NCI-H2081 treated with DMSO at 0.1 percent for 48 hours (cell line): ENCODE data around the gene ADAMTS10.
"Not testable (repeated sequence)": the region's sequence is repeated elsewhere in the genome, so short reads cannot be mapped to it uniquely, and the experiment has no call there.

Source experiments
- DNase-seq: peaks from one replicate; lab custom pipeline; 2025; lab: John Stamatoyannopoulos, UW

The ADAMTS10 gene

DNA sequence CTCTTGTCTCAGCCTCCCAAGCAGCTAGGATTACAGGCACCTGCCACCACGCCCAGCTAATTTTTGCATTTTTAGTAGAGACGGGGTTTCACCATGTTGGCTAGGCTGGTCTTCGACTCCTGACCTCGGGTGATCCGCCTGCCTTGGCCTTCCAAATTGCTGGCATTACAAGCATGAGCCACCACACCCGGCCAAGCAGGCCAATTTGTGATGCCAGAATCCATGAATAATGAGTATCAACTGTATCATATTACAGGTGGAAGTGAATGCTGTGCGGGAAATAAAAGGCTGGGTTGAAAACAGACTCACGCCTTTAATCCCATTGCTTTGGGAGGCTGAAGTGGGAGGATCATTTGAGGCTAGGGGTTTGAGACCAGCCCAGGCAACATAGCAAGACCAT lies 16.3 kb upstream of the ADAMTS10 start:
- DNase-seq, result no peak

DNA sequence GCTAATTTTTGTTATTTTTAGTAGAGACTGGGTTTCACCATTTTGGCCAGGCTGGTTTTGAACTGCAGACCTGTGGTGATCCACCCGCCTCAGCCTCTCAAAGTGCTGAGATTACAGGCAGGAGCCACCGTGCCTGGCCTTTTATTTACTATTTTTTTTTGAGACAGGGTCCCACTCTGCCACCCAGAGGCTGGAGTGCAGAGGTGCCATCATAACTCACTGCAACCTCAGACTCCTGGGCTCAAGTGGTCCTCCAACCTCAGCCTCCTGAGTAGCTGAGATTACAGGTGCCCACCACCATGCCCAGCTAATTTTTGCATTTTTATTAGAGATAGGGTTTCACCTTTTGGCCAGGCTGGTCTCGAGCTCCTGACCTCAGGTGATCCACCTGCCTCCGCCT lies 12.4 kb upstream of the ADAMTS10 start:
- not testable (repeated sequence) for DNase-seq

DNA sequence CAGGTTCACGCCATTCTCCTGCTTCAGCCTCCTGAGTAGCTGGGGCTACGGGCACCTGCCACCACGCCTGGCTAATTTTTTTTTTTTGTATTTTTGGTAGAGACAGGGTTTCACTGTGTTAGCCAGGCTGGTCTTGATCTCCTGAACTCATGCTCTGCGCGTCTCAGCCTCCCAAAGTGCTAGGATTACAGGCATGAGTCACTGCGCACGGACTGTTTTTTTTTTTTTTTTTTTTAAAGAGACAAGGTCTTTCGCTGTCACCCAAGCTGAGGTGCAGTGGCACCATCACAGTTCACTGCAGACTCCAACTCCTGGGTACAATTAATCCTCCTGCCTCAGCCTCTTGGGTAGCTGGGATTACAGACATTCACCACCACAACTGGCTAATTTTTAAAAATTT lies 8.2 kb upstream of the ADAMTS10 start:
- DNase-seq, result no peak

DNA sequence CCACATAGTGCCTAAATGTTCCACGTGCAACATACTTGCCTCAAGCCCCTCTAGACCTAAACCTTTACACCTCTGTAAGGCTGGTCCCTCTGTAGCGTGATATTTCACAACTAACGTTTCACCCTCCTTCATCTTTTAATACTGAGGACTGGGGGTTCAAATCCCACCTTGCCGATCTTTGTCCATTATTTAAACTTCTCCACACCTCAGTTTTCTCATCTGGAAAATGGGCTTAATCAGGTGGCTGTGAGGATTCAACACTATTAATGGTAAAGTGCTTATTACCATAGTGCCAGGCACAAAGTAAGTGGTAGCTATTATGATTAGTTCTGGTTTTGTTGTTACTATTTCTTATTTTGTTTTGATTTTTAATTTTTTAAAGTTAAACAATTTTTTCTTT lies 7.5 kb upstream of the ADAMTS10 start:
- DNase-seq, result no peak

DNA sequence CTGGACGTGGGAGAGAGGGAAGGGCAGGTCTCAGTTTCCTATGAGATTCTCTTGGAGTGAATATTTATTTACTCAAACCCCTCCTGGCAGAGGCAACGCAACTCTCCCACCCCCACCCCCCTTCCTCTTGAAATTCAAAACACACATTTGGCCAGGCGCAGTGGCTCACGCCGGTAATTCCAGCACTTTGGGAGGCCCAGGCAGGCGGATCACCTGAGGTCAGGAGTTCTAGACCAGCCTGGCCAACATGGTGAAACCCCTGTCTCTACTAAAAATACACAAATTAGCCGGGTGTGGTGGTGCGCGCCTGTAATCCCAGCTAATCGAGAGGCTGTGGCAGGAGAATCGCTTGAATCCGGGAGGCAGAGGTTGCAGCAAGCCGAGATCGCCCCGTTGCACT lies 6.8 kb upstream of the ADAMTS10 start:
- not testable (repeated sequence) for DNase-seq

DNA sequence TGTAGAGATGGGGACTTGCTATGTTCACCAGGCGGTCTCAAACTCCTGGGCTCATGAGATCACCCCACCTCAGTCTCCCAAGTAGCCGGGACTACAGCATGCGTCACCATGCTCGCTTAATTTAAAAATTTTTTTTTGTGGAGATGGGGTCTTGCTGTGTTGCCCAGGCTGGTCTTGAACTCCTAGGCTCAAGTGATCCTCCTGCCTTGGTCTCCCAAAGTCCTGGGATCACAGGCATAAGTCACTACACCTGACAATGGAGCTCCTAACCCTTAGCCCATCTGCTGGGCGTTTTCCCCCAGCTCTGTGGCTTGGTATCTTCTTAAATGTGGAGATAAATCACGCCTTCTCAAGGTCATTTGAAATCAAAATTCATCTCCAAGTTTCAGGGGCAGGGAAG lies 6.3 kb upstream of the ADAMTS10 start:
- no peak for DNase-seq

DNA sequence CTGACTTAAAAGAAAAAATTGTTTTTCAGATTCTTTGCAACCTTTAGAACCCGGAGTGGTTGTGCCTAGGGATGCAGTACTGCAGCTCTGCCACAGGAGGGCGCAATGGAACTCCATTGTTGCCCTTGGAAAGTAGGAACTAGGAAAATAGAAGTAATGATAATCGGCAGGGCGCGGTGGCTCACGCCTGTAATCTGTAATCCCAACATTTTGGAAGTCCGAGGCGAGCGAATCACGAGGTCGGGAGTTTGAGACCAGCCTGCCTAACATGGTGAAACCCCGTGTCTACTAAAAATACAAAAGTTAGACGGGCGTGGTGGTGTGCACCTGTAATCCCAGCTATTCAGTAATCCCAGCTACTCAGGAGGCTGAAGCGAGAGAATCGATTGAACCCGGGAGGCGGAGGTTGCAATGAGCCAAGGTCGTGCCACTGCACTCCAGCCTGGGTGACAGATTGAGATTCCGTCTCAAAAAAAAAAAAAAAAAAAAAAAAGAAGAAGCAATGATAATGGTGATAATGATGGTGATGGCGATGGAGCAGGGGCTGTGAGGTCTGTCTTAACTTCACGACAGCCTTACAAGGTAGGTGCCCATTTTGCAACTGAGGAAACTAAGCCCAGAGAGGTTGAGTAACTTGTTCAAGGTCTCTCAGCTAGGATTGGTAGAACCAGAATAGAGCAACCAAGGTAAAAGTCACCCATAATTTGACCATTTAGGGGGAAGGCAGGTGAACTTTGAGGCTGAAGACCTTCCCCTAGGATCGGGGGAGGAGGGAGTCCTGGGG lies 5.5 kb upstream of the ADAMTS10 start:
- DNase-seq, result no peak

DNA sequence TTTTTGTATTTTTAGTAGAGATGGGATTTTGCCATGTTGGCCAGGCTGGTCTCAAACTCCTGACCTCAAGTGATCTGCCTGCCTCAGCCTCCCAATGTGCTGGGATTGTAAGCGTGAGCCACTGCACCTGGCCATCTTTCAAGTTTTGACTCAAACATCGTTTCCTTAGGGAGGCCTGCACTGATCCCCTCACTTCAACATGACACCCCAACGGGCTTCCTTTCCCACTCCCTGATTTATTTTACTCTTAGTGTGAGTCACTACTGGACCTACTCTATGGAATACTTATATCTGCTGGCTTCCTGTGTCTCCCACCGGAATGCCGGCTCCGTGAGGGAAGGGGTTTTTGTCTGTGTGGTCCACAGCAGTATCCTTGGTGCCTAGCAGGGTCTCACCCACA lies 4.5 kb upstream of the ADAMTS10 start:
- DNase-seq, result no peak

DNA sequence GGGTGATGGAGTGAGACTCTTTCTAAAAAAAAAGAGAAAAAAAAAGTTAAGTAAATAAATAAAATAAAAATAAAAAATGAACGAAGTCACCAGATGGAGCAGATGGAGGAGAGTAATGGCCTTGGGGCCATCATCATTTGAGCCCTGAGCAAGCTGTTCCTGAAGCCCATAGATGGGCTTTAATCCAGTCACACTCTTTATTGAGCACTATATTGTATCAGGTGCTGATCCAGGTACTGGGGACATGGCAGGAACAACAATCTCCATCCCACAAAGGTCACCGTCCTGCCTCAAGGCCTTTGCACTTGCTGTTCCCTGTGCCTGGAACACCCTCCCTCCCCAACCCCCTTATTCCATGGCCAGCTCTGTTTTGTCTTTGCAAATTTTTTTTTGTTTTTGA lies 3.9 kb upstream of the ADAMTS10 start:
- no peak for DNase-seq

DNA sequence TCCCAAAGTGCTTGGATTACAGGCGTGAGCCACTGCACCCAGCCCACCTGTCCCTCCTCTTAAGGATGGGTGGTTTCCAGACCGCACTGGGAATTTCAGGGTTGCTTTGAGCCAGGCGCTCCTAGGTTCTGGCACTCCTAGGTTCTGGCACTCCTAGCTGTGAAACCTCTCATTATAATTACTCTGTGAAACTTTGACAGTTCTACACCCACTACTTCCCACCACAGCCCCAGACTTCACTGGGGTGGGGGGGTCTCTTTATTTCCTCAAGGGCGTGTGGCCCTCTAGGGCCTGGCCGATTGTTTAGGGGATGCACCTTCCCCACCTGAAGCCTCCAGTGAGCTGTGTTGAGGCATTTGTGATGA lies 2.3 kb upstream of the ADAMTS10 start:
- DNase-seq, result no peak

DNA sequence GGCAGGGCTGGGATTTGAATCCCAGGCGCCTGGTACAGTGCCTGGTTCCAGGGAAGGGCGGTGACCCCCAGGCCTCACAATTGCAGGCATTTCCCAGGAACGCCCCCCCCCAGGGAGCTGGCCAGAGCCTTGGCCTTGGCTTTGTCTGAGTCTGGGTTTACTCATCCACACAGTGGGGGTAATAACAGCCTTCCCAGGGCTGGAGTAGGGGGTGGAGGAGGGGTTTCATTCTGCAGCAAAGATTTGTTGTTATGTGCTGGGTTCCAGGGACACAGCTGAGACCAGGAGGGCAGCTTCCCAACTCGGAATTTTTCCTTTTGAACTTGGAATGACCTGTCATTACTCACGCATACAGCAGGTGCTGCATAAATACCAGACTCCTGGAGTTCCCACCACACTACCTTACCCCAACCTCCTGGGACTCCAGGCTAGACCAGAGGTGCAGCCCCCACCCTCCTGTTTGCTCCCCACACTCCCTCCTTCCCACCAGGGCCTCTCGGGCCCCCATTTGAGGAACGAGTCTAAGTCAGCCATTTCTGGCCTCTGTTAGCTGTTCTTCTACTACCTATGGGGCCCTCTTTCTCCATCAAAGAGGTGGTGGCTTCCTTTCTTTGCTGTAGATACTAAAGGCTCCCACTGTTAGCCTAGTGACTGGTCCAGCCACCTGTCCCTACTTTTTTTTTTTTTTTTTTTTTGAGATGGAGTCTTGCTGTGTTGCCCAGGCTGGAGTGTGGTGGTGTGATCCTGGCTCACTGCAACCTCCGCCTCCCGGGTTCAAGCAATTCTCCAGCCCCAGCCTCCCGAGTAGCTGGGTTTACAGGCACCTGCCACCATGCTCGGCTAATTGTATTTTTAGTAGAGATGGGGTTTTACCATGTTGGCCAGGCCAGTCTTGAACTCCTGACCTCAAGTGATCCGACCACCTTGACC lies 1.6 kb upstream of the ADAMTS10 start:
- no peak for DNase-seq

DNA sequence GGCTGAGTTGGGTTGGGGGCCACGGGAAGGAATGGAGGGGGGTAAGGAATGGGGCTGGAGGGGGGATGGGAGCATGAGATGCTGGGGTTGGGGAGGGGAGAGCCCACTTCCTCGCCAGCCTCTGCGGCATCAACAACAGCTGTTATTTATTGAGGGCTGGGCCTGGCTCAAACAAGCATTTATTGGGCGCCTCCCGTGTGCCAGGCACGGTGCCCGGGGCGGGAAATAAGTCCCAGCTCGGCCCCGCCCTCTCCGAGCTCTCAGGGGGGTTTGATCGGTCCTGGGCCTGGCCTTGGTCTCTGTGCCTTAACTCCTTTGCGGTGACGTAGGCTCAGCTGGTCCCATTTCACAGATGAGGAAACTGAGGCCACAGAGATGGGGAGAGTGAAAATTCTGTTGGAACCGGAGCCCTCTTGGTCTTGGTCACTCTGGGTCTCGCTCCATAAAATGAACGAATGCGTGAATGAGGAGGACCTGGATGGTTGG lies 919 bp upstream of the ADAMTS10 start:
- DNase-seq, result no peak

DNA sequence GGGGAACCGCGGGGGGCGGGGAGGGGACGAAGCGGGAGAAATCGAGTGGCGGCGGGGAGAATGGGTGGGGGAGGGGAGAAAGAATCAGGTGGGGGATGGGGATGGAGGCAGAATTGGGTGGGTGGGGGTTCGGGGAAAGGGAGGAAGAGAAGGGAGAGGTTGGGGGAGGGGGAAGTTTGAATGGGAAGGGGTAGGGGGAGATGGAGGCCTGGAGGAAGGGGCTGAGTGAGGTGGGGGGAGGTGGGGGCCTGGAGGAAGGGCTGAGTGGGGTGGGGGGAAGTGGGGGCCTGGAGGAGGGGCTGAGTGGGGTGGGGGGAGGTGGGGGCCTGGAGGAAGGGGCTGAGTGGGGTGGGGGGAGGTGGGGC lies 403 bp upstream of the ADAMTS10 start:
- no peak for DNase-seq

DNA sequence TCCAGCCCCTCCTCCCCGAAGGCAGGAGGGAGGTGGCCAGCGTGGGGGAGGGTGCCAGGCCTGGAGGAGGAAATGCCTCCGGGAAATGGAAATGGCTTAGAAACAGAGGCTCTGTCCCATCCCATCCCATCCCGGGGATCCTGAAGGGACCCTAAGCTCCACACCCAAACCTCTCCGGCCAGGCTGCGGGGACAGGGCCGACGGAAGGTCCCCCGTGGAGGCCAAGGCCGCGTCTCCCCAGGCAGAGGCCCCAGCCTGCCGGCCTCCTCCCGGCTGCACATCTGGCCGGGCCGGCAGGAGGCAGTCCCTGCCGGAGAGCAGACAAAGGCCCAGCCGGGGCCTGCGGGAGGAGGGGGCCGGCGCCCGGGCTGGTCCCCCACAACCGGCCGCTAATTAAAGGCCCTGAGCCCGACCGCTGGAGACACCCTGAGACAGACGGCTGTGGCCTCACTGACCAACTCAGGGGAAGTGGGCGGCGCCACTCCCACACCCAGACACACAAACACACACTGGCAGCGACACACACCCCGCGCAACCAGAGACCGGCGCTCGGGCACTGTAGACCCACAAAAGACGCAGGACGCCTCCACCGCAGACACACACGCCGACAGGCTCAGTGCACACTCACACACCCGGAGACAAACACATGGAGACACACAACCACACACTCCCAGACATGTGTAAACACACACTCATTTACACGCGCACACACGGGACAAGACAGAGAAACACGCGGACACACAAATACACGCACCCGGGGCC lies 1.1 kb downstream of the ADAMTS10 start:
- DNase-seq, result no peak

DNA sequence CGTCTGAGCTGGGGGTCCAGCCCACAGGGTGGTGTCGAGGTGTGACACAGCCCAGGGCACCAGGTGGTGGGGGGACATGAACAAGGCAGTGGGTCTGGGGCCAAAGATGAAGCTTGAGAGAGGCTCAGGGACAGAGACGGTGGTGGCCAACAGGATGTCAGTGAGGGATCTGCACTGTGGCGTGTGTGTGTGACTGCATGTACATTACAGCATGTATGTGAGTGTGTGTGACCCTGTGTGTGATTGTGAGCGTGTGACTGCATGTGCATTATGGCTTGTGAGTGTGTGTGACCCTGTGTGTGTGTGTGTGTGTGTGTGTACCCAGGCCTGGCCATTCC lies 1.6 kb downstream of the ADAMTS10 start:
- no peak for DNase-seq

DNA sequence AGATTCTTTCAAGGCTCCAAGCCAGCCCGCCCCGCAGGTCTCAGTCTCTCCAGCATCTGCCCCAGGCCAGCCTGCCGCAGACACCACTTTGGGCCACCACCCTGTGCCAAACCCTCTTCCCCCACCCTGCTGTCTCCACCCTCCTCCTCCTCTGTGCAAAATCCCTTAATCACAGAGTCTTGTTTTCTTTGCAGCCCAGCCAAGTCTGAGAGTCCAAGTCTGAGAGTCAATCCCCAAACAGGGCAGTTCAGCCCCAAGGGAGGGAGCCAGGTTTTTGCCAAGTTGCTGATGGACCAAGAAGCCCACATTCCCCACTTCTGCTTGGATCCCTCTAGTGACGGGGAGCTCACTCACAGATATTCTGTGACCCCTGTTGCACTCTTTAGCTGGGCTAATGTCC lies 3.1 kb downstream of the ADAMTS10 start:
- no peak for DNase-seq

DNA sequence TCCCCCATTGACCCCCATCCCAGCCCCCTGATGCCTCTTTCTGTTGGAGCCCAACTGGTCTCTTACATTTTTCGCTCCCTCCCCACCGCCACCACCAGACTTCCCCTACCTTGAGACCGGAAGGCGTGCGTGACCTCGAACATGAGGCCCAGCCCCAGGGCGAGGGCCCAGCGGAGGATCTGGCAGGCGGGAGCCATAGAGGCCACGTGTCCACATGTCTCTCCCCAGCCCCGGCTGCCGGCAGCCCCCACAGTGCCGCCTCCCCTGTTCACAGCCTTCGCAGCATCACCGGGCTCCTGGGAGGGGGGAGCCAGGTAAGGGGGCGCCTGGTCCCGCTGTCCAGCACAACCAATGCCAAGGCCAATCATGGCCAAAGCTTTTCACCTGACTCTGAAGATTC lies 5.0 kb downstream of the ADAMTS10 start:
- DNase-seq, result no peak

DNA sequence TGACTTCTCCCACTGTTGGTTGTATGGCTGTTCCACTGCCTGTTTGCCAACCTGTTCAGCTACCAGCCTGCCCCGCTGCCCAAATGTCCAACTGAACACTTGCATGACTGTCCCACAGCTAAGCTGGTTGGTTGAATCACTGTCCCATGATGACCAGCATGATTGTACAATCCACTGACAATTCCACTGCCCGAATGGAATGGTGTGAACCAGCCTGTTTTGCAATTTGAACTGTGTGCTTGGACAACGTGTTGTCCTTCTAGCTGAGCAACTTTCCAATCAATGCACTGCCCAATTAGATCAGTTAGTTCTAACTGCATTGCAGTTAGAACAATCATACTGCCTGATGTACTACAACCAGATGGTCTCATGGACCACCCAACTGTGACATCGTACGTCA lies 8.7 kb downstream of the ADAMTS10 start:
- no peak for DNase-seq

DNA sequence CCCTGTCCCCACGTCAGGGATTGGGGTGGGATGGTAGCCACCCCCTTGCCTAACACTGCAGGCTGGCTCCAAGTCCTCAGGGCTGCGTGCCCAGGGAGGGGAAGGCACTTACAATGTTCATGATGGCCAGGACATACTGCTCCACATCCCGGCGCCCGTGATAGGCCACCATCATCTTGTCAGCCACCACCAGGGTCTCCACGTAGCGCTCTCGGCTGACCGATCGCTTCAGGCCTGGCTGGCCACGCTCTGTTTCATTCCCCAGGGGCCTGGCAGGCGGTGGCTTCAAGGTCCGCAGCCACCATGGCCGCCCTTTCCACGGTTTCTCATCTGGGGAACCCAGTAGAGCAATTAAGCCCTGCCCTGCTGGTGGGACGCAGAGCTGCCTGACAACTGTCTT lies 9.7 kb downstream of the ADAMTS10 start:
- DNase-seq, result no peak

DNA sequence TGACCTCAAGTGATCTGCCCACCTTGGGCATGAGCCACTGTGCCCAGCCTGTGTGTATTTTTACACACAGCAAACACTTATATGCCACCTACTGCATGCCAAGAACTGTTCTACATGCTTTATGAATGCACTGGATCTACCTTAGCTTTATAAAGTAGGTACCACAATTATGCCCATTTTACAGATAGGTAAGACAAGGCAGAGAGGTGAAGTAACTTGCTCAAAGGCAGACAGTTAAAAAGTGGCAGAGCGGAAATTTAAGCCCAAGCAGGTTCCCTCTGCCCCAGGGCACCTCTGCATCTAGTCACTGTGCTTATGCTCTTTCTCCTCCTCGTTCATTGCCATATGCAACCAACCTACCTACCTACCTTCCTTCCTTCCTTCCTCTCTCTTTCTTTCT lies 10.5 kb downstream of the ADAMTS10 start:
- DNase-seq, result no peak

DNA sequence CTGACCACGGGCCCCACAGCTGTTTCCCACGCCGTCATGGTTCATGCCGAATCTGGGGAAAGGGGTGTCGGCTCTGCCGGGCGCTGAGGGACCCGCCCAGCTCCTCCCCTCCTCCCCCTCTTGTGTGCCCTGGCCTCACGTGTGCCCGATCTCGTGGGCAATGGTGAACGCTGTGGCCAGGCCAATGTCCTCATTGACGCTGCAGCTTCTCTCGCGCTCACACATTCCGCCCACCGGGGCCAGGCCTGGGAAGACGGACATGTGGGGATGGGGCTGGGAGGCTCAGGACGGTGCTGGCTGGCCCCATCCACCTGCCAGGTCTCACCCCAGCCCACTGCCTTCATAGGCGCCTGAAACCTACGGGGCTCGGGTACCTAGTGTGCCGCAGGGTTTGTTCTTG lies 14.3 kb downstream of the ADAMTS10 start:
- DNase-seq, result no peak

DNA sequence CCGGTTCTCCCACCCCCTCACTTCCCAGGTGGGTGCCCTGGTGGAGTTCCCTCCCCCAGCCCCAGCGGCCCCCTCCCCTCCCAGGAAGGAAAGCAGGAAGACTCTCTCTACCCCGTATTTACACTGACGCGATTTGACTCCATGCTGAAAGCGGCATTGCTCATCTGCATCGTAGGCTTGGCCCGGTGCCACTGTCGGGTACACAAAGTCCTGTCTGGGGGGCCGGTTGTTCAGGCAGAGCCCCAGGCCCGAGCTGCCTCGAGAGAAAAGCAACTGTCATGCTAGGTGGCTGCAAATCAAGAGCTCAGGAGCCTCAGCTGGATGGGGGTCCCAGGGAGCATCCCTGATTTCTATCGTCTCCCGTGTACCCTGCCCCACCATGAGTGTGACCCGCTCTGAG lies 14.9 kb downstream of the ADAMTS10 start:
- no peak for DNase-seq

DNA sequence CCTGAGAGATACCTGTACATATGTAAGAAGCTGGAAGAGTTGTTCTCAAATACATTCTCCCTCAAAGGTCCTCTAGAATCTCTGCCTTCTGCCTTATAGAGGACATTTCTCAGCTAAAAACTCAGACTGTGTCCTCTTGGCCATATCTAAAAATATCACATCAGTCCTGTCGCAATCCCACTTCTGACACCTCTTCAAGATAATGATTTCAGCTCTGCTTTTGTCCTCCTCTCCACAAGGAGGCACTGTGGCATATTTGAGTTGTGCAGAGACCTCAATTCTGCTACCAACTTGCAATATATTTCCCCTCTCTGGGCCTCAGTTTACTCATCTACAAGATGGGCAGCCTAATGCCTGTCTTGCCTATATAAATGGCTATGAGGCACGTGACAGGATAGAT lies 16.6 kb downstream of the ADAMTS10 start:
- no peak for DNase-seq
